ENCODE data around the gene SMPDL3A.

- TF ChIP-seq, protein P1, sequence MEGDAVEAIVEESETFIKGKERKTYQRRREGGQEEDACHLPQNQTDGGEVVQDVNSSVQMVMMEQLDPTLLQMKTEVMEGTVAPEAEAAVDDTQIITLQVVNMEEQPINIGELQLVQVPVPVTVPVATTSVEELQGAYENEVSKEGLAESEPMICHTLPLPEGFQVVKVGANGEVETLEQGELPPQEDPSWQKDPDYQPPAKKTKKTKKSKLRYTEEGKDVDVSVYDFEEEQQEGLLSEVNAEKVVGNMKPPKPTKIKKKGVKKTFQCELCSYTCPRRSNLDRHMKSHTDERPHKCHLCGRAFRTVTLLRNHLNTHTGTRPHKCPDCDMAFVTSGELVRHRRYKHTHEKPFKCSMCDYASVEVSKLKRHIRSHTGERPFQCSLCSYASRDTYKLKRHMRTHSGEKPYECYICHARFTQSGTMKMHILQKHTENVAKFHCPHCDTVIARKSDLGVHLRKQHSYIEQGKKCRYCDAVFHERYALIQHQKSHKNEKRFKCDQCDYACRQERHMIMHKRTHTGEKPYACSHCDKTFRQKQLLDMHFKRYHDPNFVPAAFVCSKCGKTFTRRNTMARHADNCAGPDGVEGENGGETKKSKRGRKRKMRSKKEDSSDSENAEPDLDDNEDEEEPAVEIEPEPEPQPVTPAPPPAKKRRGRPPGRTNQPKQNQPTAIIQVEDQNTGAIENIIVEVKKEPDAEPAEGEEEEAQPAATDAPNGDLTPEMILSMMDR (conservative IDR thresholded peaks at IDR 0.05 in 1 of 2, IDR thresholded peaks at IDR 0.05 in 1 of 2; ENCODE audit: extremely low read depth in 1 of 2, insufficient read depth in 1 of 2, low read depth in 1 of 2, low read length in 2 of 2): no peak
- TF ChIP-seq EZH2 (IDR thresholded peaks at IDR 0.05; ENCODE audit: borderline replicate concordance, low read length): no peak
Observed at GRCh38 chr6:122810189-122810588, 21.1 kb downstream of the SMPDL3A start.

Measured in mammary epithelial cell (primary cell).